ENCODE data around the gene INPP5A. TPM values are rescaled to one million over a fixed set of nuclear protein-coding genes. Genes with fewer than 3 reads are reported as not detected.

The INPP5A gene
- total and polyA plus RNA-seq, 2 donors (not counting 1 experiment from before 2014, with no cell fraction given) = 9.3 to 87.8 TPM

GRCh38 chr10:132626761-132627665 lies 89.4 kb downstream of the INPP5A start:
- no peak overlapping the region for H3K9ac ChIP-seq (ENCODE audit: low read length)
- intact Hi-C loops (cut with micrococcal nuclease) = no loop called here
- H3K79me2 ChIP-seq (ENCODE audit: control insufficient read depth, insufficient read depth, low read length) = peaks cover 37% of the 10 kb centered on the region
- H3K27ac ChIP-seq (ENCODE audit: low read length in 2 of 2) = no peak overlapping the region
- DNase-seq (no peak), ATAC-seq (ENCODE audit: low read depth) (no peak)
- peaks cover 10 to 12% of the 10 kb centered on the region in 2 donors for H3K4me1 ChIP-seq (ENCODE audit: control insufficient read depth in 2 of 2, insufficient read depth in 2 of 2, low read length in 2 of 2)
- no peak overlapping the region for H2AFZ ChIP-seq (ENCODE audit: insufficient read depth, low read depth, low read length, poor library complexity, severe bottlenecking)
- no peak overlapping the region for H3K4me2 ChIP-seq (replicated peaks; ENCODE audit: low read depth, low read length, poor library complexity, severe bottlenecking)
- H3K4me3 Mint-ChIP-seq = peak overlapping the region; percentile 23
- H4K20me1 ChIP-seq (ENCODE audit: control insufficient read depth, insufficient read depth, low read length, poor library complexity, severe bottlenecking) = peaks cover 65% of the 10 kb centered on the region
- H3K9me3 ChIP-seq (ENCODE audit: control extremely low read depth in 1 of 3, control insufficient read depth in 2 of 3, insufficient read depth in 1 of 3, low read length in 2 of 3) = no peaks in the 10 kb centered on the region
- peaks cover 57% of the 10 kb centered on the region for H3K4me1 Mint-ChIP-seq
- H3K36me3 ChIP-seq (replicated peaks in 1 of 2; ENCODE audit: control extremely low read depth in 1 of 2, control insufficient read depth in 1 of 2, extremely low read depth in 1 of 2, insufficient read depth in 2 of 2, low read length in 1 of 2) = no peaks in the 10 kb centered on the region
- TF ChIP-seq EZH2 (IDR thresholded peaks at IDR 0.05; ENCODE audit: borderline replicate concordance, insufficient read depth, low read depth, low read length, poor library complexity, severe bottlenecking) (no peak), CTCF (IDR thresholded peaks at IDR 0.05) (no peak)
- no peaks in the 10 kb centered on the region for H3K27me3 Mint-ChIP-seq
- ChIA-PET POLR2A (no interaction called here), CTCF (interaction anchor here (0.7 kb wide), 1 partner anchor 9 kb away, joined by 3 read pairs; no protein-coding TSS in a partner anchor)
- 97% methylated on average over 36 of the region's 36 CpGs for WGBS (ENCODE audit: insufficient coverage)
- peak overlapping the region; percentile 67 for H3K27ac Mint-ChIP-seq
- no peaks in the 10 kb centered on the region for H3K9me3 Mint-ChIP-seq (ENCODE audit: insufficient read depth)
- H3K27me3 ChIP-seq (replicated peaks in 1 of 4; ENCODE audit: control extremely low read depth in 1 of 4, control insufficient read depth in 3 of 4, insufficient read depth in 4 of 4, low read length in 3 of 4) = no peaks in the 10 kb centered on the region
- no peak overlapping the region for H3K4me3 ChIP-seq (ENCODE audit: control extremely low read depth in 1 of 5, extremely low read depth in 1 of 5, insufficient read depth in 1 of 5, low read depth in 2 of 5, low read length in 4 of 5)
